Lower lobe of right lung (tissue), 2 donors: ENCODE measurements around the gene SSTR3. TPM values are rescaled to one million over a fixed set of nuclear protein-coding genes. Genes with fewer than 3 reads are reported as not detected.

Source experiments
- ATAC-seq, 2 donors: fragments of 200-7000 bp; cut with Tn5 transposase; one replicate each; pipeline ENCODE4 v1.9.1; 2020 to 2022; ENCODE audit warnings: mild to moderate bottlenecking in 2 of 2, moderate library complexity in 2 of 2
- DNase-seq: peaks from one replicate; pipeline ENCODE4 v3.0.0-alpha.2; 2020
- H3K27ac ChIP-seq: fragments of 200-600 bp; one replicate; pipeline ENCODE4 v1.8.0; 2022
- H3K27me3 ChIP-seq: fragments of 200-600 bp; one replicate; pipeline ENCODE4 v1.8.0; 2022; ENCODE audit warnings: low read depth
- H3K36me3 ChIP-seq: fragments of 200-600 bp; one replicate; pipeline ENCODE4 v1.8.0; 2022; ENCODE audit warnings: mild to moderate bottlenecking
- H3K4me1 ChIP-seq: fragments of 200-600 bp; one replicate; pipeline ENCODE4 v1.8.0; 2022
- H3K4me3 ChIP-seq: fragments of 200-600 bp; one replicate; pipeline ENCODE4 v1.8.0; 2022; ENCODE audit warnings: mild to moderate bottlenecking
- H3K9me3 ChIP-seq: fragments of 200-600 bp; one replicate; pipeline ENCODE4 v1.8.0; 2022
- intact Hi-C: fragments of 100-400 bp; cut with DNase I; formaldehyde crosslinking; loops from one replicate; pipeline ENCODE4 v1.11.0; 2022
- total RNA-seq: library from RNA; stranded (reverse); fragmentation: NEBNext Ultra II Directional; extraction: Animal tissue kit (Norgen Biotek cat#: 25700); gene quantifications from one replicate; pipeline ENCODE4 v1.2.1, GENCODE V29; 2021
- TF ChIP-seq, protein P1 (sequence below): fragments of 200-600 bp; IDR thresholded peaks from one replicate; pipeline ENCODE4 v1.8.0; 2022; ENCODE audit warnings: antibody characterized with exemption, mild to moderate bottlenecking
- donor health status: DM: no; HTN: yes; CAD: no; lungs with severe emphysema.

Gene SSTR3
- total RNA-seq, 1 donor from 2014 or later, result not detected

DNA sequence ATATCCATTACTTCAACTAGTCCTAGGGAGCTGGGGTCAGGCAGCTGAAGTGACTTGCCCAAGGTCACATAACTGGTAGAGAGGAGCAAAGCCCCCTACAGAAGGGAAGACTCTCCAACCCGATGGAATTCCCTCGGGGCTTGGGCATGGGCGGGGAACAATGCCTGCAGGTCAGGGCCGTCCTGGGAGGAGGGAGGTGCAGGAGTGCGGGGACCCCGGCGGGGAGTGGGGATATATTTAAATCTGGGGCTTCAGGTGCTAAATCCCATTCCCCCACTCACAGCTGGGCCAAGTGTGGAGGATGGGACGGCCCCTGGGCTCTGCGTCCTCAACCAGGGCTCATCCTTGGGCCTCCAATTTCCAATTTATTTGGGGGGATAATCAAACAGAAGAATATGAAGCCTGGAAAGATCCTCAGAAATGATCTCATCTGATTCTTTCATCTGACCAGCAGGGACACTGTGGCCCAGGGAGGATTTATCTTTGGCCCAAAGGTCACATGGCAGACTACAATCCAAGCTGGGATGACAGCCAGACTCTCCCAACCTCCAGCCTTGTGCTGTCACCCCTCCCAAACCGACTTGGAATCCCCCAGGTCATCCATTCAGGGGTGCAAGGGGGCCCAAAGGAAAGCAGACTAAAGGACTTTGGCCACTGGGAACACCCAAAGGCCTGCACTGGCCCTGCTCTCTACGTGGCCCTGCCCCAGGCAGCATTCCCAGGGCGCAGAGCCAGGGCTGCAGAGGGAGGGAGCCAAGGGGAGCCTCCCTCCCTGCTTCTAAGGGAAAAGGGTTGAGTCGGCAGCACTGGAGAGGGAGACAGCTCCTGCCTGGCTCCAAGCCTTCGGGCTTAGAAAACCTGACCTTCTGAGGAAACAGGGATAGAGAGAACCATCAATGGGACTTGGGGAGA lies 15.5 kb downstream of the SSTR3 start:
- Histone ChIP-seq H3K4me1 (peaks cover 51% of the 10 kb centered on the region), H3K27ac (peak overlapping the region; percentile 91), H3K27me3 (no peaks in the 10 kb centered on the region), H3K9me3 (no peaks in the 10 kb centered on the region), H3K36me3 (no peaks in the 10 kb centered on the region), H3K4me3 (no peak overlapping the region)
- DNase-seq (peak; percentile 80), ATAC-seq (peak; percentile 47 to 61)
- intact Hi-C loops, result no loop called here
- TF ChIP-seq, protein P1, sequence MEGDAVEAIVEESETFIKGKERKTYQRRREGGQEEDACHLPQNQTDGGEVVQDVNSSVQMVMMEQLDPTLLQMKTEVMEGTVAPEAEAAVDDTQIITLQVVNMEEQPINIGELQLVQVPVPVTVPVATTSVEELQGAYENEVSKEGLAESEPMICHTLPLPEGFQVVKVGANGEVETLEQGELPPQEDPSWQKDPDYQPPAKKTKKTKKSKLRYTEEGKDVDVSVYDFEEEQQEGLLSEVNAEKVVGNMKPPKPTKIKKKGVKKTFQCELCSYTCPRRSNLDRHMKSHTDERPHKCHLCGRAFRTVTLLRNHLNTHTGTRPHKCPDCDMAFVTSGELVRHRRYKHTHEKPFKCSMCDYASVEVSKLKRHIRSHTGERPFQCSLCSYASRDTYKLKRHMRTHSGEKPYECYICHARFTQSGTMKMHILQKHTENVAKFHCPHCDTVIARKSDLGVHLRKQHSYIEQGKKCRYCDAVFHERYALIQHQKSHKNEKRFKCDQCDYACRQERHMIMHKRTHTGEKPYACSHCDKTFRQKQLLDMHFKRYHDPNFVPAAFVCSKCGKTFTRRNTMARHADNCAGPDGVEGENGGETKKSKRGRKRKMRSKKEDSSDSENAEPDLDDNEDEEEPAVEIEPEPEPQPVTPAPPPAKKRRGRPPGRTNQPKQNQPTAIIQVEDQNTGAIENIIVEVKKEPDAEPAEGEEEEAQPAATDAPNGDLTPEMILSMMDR, result no peak

DNA sequence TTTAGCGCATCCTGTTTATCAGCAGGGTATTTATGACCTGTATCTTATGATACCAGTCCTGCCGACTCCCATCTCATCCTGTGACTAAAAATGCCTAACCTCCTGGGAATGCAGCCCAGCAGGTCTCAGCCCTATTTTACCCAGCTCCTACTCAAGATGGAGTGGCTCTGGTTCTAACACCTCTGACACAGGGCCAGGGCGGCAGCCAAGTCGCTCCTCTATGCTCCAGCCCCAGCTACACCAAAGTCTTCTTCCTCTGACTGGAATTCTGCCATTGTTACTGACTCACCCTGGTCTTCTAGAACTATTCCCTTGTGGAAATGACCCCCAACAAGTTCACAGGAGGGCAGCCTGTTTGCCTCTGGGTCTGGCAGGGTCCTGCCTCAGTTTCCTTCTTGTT lies 16.4 kb downstream of the SSTR3 start:
- intact Hi-C loops, result no loop called here
- Histone ChIP-seq H3K27ac (peak overlapping the region; percentile 91), H3K4me1 (peaks cover 51% of the 10 kb centered on the region), H3K9me3 (no peaks in the 10 kb centered on the region), H3K4me3 (no peak overlapping the region), H3K27me3 (no peaks in the 10 kb centered on the region), H3K36me3 (no peaks in the 10 kb centered on the region)
- no peak for ATAC-seq
- TF ChIP-seq, protein P1, result no peak
- no peak for DNase-seq

DNA sequence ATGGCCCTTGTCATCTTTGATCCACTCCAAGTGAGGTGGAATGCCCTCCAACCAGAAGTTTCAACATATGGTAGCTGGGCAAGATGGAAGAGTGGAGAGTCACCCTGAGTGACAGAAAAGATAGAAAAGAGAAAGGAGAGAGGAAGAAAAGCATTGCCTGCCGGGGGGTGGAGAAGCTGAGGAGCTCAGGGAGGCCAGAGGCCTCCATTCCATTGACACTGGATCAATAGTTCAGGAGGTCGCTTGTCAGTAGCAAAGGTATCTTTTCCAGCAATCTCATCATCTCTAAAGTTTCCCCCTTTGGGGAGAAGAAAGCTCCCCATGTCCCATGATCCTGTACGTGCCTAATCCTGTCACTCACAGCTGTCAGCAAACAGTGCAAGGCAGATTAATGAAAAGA lies 17.5 kb downstream of the SSTR3 start:
- ATAC-seq (no peak), DNase-seq (peak; percentile 6)
- H3K27me3 ChIP-seq, result no peaks in the 10 kb centered on the region
- H3K9me3 ChIP-seq, result no peaks in the 10 kb centered on the region
- H3K36me3 ChIP-seq, result no peaks in the 10 kb centered on the region
- H3K4me1 ChIP-seq, result peaks cover 57% of the 10 kb centered on the region
- H3K4me3 ChIP-seq, result no peak overlapping the region
- H3K27ac ChIP-seq, result no peak overlapping the region
- intact Hi-C loops, result no loop called here
- TF ChIP-seq, protein P1, result no peak

DNA sequence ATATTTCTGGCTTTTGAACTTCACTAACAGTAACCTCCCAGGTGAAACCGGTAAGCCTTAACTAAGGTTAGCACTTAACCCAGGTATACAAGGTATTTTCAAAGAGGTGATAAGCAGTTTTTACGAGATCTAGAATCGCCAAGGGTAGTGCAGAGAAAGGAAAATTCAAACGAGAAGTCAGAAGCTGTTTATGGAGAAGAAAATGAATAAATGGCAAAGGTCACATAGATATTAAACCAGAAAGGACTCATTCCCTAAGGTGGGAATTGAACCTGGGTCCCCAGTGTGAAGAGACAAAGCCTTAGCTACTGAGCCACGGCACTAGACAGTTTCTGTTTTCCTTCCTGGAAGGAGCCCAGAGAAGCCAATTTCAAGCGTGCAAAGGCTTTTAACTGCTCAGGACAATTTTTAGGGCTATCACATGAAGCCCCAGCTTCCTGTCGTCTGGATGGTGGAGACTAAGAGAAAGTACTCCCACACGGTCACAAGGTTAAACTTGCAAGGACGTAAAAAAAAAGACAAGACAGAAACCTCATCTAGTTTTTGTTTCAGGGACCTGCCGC lies 18.6 kb downstream of the SSTR3 start:
- Histone ChIP-seq H3K27me3 (no peaks in the 10 kb centered on the region), H3K27ac (no peak overlapping the region), H3K4me3 (no peak overlapping the region), H3K4me1 (peaks cover 64% of the 10 kb centered on the region), H3K36me3 (no peaks in the 10 kb centered on the region), H3K9me3 (no peaks in the 10 kb centered on the region)
- TF ChIP-seq, protein P1, result no peak
- intact Hi-C loops, result no loop called here
- no peak for ATAC-seq
- DNase-seq, result peak; percentile 46

DNA sequence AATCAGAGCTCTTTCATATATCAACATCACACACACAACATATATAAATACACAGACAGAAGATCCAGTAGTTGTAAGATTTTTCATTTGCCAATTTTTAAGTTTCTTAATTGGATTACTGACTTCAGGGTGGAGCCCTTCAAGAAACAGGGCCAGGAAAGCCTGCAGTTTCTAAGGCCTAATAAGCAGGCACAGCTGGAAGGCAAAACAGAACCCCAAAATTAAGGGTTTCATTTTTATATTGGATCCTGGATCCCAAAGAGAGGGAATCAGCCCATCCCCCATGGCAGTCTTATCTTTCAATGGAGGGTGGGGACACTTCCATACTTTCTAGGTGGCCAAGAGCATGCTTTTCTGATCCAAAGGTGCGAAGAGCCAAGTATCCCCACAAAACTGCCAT lies 19.5 kb downstream of the SSTR3 start:
- no peak for ATAC-seq

More for the DNA sequence above, 19.5 kb downstream of the SSTR3 start:
- intact Hi-C loops, result no loop called here
- no peaks in the 10 kb centered on the region for H3K9me3 ChIP-seq
- H3K36me3 ChIP-seq, result no peaks in the 10 kb centered on the region
- TF ChIP-seq, protein P1, result no peak
- no peak overlapping the region for H3K27ac ChIP-seq
- DNase-seq, result no peak
- no peak overlapping the region for H3K4me3 ChIP-seq
- H3K4me1 ChIP-seq, result peaks cover 67% of the 10 kb centered on the region
- no peaks in the 10 kb centered on the region for H3K27me3 ChIP-seq
